Keratinocyte (primary cell): ENCODE results near the gene EMILIN1. TPM values are rescaled to one million over a fixed set of nuclear protein-coding genes. Genes with fewer than 3 reads are reported as not detected.
A peak's percentile ranks its signal among the peaks of the same experiment; 100 is the strongest.

Experiments
- DNase-seq: peaks from one replicate; pipeline ENCODE4 v3.0.0-alpha.2; 2011; ENCODE audit warnings: low read depth, missing footprints, low spot score
- FAIRE-seq: peaks from 2 replicates; lab custom pipeline; 2011; peaks lifted over from hg19 to GRCh38; lab: Jason Lieb, UNC
- H2AFZ ChIP-seq: 2 replicates; pipeline ENCODE4 v1.6.0; 2012; ENCODE audit warnings: low read length, control low read depth, inconsistent platforms; ENCODE audit not compliant: control insufficient read depth
- H3K27ac ChIP-seq: 2 replicates; pipeline ENCODE4 v1.5.1; 2011; ENCODE audit warnings: low read length; ENCODE audit not compliant: control insufficient read depth, insufficient read depth
- H3K27me3 ChIP-seq: 3 replicates; pipeline ENCODE4 v1.6.0; 2011; ENCODE audit warnings: low read length; ENCODE audit not compliant: control insufficient read depth, insufficient read depth; ENCODE audit errors: extremely low read depth
- H3K36me3 ChIP-seq, 2 experiments: 2 replicates in 1 of 2; 3 replicates in 1 of 2; pipeline ENCODE4 v1.5.1; 2011; ENCODE audit warnings: low read length in 2 of 2, mild to moderate bottlenecking in 1 of 2; ENCODE audit not compliant: control insufficient read depth in 2 of 2, insufficient read depth in 2 of 2; ENCODE audit errors: extremely low read depth in 1 of 2
- H3K4me1 ChIP-seq: 3 replicates; pipeline ENCODE4 v1.5.1; 2011; ENCODE audit warnings: low read length; ENCODE audit not compliant: control insufficient read depth, insufficient read depth; ENCODE audit errors: extremely low read depth
- H3K4me2 ChIP-seq: 3 replicates; pipeline ENCODE4 v1.6.0; 2011; ENCODE audit warnings: low read depth, low read length; ENCODE audit not compliant: control insufficient read depth, insufficient read depth; ENCODE audit errors: extremely low read depth
- H3K4me3 ChIP-seq, 3 experiments: fragments of 200-600 bp in 1 of 3; sonication (generic) in 1 of 3; 2 replicates in 2 of 3; 3 replicates in 1 of 3; pipeline ENCODE4 v1.5.1; 2011 to 2016; ENCODE audit warnings: low read length in 3 of 3, mild to moderate bottlenecking in 3 of 3, control low read depth in 2 of 3, inconsistent platforms in 1 of 3, low read depth in 1 of 3, mixed read lengths in 1 of 3, mixed run types in 1 of 3, moderate library complexity in 1 of 3; ENCODE audit not compliant: control insufficient read depth in 2 of 3, insufficient read depth in 2 of 3; ENCODE audit errors: extremely low read depth in 1 of 3
- H3K79me2 ChIP-seq: 2 replicates; pipeline ENCODE4 v1.6.0; 2012; ENCODE audit warnings: low read length; ENCODE audit not compliant: control insufficient read depth, insufficient read depth
- H3K9ac ChIP-seq: 3 replicates; pipeline ENCODE4 v1.6.0; 2011; ENCODE audit warnings: low read length; ENCODE audit not compliant: control insufficient read depth, insufficient read depth; ENCODE audit errors: extremely low read depth
- H3K9me1 ChIP-seq: 3 replicates; pipeline ENCODE4 v1.6.0; 2011; ENCODE audit warnings: low read length; ENCODE audit not compliant: control insufficient read depth, insufficient read depth; ENCODE audit errors: extremely low read depth
- H3K9me3 ChIP-seq: 2 replicates; pipeline ENCODE4 v1.5.1; 2012; ENCODE audit warnings: low read depth, low read length; ENCODE audit not compliant: control insufficient read depth
- H4K20me1 ChIP-seq: 3 replicates; pipeline ENCODE4 v1.6.0; 2011; ENCODE audit warnings: low read length; ENCODE audit not compliant: control insufficient read depth, insufficient read depth; ENCODE audit errors: extremely low read depth
- CTCF ChIP-seq, 3 experiments: IDR thresholded peaks in 1 of 3; conservative IDR thresholded peaks in 1 of 3; optimal IDR thresholded peaks in 1 of 3; 2 replicates in 2 of 3; 3 replicates in 1 of 3; pipeline versions ENCODE3 to v1.5.1; 2011; ENCODE audit warnings: low read length in 3 of 3, mild to moderate bottlenecking in 3 of 3, moderate library complexity in 2 of 3, control low read depth in 1 of 3, inconsistent platforms in 1 of 3; ENCODE audit not compliant: insufficient read depth in 2 of 3; ENCODE audit errors: extremely low read depth in 1 of 3
- EZH2 ChIP-seq: IDR thresholded peaks from one replicate; pipeline ENCODE4 v1.6.1; 2012; ENCODE audit warnings: inconsistent platforms, mild to moderate bottlenecking, low read length, moderate library complexity
- dilution Hi-C: fragments of 300-500 bp; cut with MboI; formaldehyde crosslinking; loops from one replicate; pipeline ENCODE4 v1.7.0; 2020; ENCODE audit warnings: low sequenced_read_pairs; ENCODE audit not compliant: extremely low pct_ligation_motif_present
- polyA plus RNA-seq, 5 experiments: library from polyadenylated mRNA; depleted of rRNA in 3 of 5; stranded (reverse) in 3 of 5; stranded (forward) in 1 of 5; unstranded in 1 of 5; fragments of >200 nt; gene quantifications; 1 replicate in 1 of 5; 2 replicates in 3 of 5; 3 replicates in 1 of 5; pipeline versions ENCODE4 v1.2.1 to v1.2.3, GENCODE V29; 2011 to 2012; ENCODE audit warnings: missing spikeins in 2 of 5, low read depth in 1 of 5, low replicate concordance in 1 of 5

The EMILIN1 gene
- polyA plus RNA-seq, 1 donor (not counting 4 experiments of a cell fraction or from before 2014, with no cell fraction given) = 0.03 TPM

- no peak overlapping the region for H2AFZ ChIP-seq
- dilution Hi-C loops = no loop called here
- no peak overlapping the region for H3K4me3 ChIP-seq
- no peaks in the 10 kb centered on the region for H3K27me3 ChIP-seq
- no peaks in the 10 kb centered on the region for H4K20me1 ChIP-seq
- H3K4me2 ChIP-seq = no peak overlapping the region
- no peak overlapping the region for H3K9ac ChIP-seq
- TF ChIP-seq EZH2 (no peak), CTCF (optimal IDR thresholded peaks at IDR 0.05 in 1 of 3, IDR thresholded peaks at IDR 0.05 in 1 of 3, conservative IDR thresholded peaks at IDR 0.05 in 1 of 3; ENCODE audit: extremely low read depth in 1 of 3, insufficient read depth in 2 of 3, low read length in 3 of 3) (no peak)
- FAIRE-seq (no peak), DNase-seq (no peak)
- H3K79me2 ChIP-seq = peaks cover 20% of the 10 kb centered on the region
- H3K4me1 ChIP-seq = peaks cover 7% of the 10 kb centered on the region
- H3K36me3 ChIP-seq = peaks cover 20 to 26% of the 10 kb centered on the region in 2 experiments
- no peaks in the 10 kb centered on the region for H3K9me1 ChIP-seq
- H3K27ac ChIP-seq = no peak overlapping the region
- H3K9me3 ChIP-seq = no peaks in the 10 kb centered on the region
Observed at GRCh38 chr2:27131429-27131828, 53.0 kb downstream of the EMILIN1 start.

DNA sequence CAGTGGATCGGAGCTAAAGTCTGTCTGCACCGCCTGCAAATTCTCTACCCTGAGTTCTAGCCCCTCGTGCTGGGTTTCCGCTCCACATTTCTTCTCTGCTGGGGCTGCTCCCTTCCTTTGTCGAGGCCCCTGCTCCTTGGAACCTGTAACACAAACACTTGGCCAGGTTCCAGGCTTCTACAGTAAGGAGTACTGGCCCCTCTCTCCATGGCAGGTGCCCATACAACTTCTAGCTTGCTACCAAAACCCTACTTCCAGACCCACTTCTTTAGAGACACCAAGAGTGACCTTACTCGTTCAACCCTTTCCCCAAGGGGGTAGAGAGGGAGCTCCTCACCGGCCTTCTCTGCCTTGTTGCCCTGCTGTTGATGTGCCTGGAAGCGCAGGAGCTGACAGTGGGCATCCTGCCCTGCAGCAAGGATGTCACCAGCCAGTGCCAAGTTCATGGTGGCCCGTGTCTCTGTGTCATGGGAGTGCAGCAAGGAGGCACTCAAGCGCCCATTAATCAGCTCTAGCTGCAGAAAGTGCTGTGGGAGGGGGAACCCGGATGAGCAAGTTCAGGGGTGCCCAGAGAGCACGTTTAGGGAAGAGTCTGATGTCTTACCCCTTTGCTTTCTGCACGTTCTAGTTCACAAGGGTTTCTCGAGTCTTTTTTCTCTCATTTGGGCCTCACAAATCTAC is 54.9 kb downstream of the EMILIN1 start:
- dilution Hi-C loops = no loop called here
- Histone ChIP-seq H3K4me2 (peak overlapping the region; percentile 95), H3K36me3 (peaks cover 20 to 26% of the 10 kb centered on the region in 2 experiments), H3K9me3 (no peaks in the 10 kb centered on the region), H3K27me3 (no peaks in the 10 kb centered on the region), H3K9me1 (no peaks in the 10 kb centered on the region), H4K20me1 (no peaks in the 10 kb centered on the region), H2AFZ (no peak overlapping the region), H3K4me3 (peak overlapping the region; percentile 71 to 95 (median 82)), H3K9ac (peak overlapping the region; percentile 84), H3K27ac (peak overlapping the region; percentile 58), H3K79me2 (peaks cover 20% of the 10 kb centered on the region), H3K4me1 (peaks cover 7% of the 10 kb centered on the region)
- FAIRE-seq (no peak), DNase-seq (no peak)
- TF ChIP-seq EZH2 (no peak), CTCF (optimal IDR thresholded peaks at IDR 0.05 in 1 of 3, IDR thresholded peaks at IDR 0.05 in 1 of 3, conservative IDR thresholded peaks at IDR 0.05 in 1 of 3; ENCODE audit: extremely low read depth in 1 of 3, insufficient read depth in 2 of 3, low read length in 3 of 3) (no peak)
